Right lobe of liver (tissue), 6 donors: ENCODE results near the gene PRR5L. TPM values are rescaled to one million over a fixed set of nuclear protein-coding genes. Genes with fewer than 3 reads are reported as not detected.

Experiments used
- ATAC-seq, 4 donors: fragments of 200-7000 bp; cut with Tn5 transposase; one replicate each; pipeline ENCODE4 v1.9.1; 2020; ENCODE audit warnings: mild to moderate bottlenecking in 4 of 4, moderate library complexity in 4 of 4
- DNase-seq, 3 donors: peaks; one replicate each; pipeline ENCODE4 v3.0.0-alpha.2; 2020
- H3K27ac ChIP-seq, 3 donors: fragments of 200-600 bp; one replicate each; pipeline ENCODE4 v1.8.0; 2022
- H3K27me3 ChIP-seq, 2 donors: fragments of 200-600 bp; one replicate each; pipeline ENCODE4 v1.8.0; 2022
- H3K36me3 ChIP-seq, 4 donors: fragments of 200-600 bp; sonication (generic) in 1 of 4; one replicate each; pipeline versions ENCODE4 v1.5.1 to v1.8.0; 2017 to 2022; ENCODE audit warnings: control low read depth in 1 of 4
- H3K4me1 ChIP-seq, 4 donors: fragments of 200-600 bp; sonication (generic) in 1 of 4; one replicate each; pipeline versions ENCODE4 v1.5.1 to v1.8.0; 2017 to 2022; ENCODE audit warnings: control low read depth in 1 of 4
- H3K4me3 ChIP-seq, 3 donors: fragments of 200-600 bp; one replicate each; pipeline ENCODE4 v1.8.0; 2022
- H3K9me3 ChIP-seq, 4 donors: fragments of 200-600 bp; sonication (generic) in 1 of 4; one replicate each; pipeline versions ENCODE4 v1.5.1 to v1.8.0; 2017 to 2022; ENCODE audit warnings: control low read depth in 1 of 4
- POLR2A ChIP-seq: fragments of 450-650 bp; IDR thresholded peaks from one replicate; pipeline ENCODE4 v1.6.1; 2017; ENCODE audit warnings: antibody characterized with exemption, mild to moderate bottlenecking
- WGBS: methylation state at CpG from one replicate; pipeline ENCODE4 v1.1.6; 2018; ENCODE audit warnings: low coverage, low lambda C conversion rate; ENCODE audit not compliant: insufficient coverage; ENCODE audit errors: missing lambda C conversion rate; 5-methylcytosine and 5-hydroxymethylcytosine counted together
- intact Hi-C, 2 donors: fragments of 100-400 bp; cut with DNase I; formaldehyde crosslinking; loops; one replicate each; pipeline versions ENCODE4 v1.11.2 to v1.14.1; 2022
- total RNA-seq, 6 experiments: library from RNA; depleted of rRNA in 2 of 6; stranded (reverse); fragments of >200 nt in 2 of 6; fragmentation: NEBNext Ultra II Directional in 3 of 6; extraction: Animal tissue kit (Norgen Biotek cat#: 25700) in 3 of 6; gene quantifications; one replicate each; pipeline versions ENCODE4 v1.1.0 to v1.2.4, GENCODE V29; 2016 to 2023
- TF ChIP-seq, protein P1 (sequence below), 4 donors: fragments of 200-600 bp in 3 of 4; fragments of 450-650 bp in 1 of 4; IDR thresholded peaks; one replicate each; pipeline versions ENCODE4 v1.5.1 to v1.8.0; 2016 to 2022; ENCODE audit warnings: antibody characterized with exemption in 4 of 4, mild to moderate bottlenecking in 2 of 4
- donor health status: DM: no; HTN: yes; CAD: no.
- donor health status: DM: no; HTN: no; CAD: no.
- donor health status: DM: no; HTN: no; CAD: no.
- donor health status: DM: no; HTN: yes; CAD: no.
- donor health status: DM: no; HTN: yes; CAD: no.

PRR5L gene
- total RNA-seq, 6 experiments from 2014 or later: 2.2 to 4.5 (median 2.3) TPM

DNA sequence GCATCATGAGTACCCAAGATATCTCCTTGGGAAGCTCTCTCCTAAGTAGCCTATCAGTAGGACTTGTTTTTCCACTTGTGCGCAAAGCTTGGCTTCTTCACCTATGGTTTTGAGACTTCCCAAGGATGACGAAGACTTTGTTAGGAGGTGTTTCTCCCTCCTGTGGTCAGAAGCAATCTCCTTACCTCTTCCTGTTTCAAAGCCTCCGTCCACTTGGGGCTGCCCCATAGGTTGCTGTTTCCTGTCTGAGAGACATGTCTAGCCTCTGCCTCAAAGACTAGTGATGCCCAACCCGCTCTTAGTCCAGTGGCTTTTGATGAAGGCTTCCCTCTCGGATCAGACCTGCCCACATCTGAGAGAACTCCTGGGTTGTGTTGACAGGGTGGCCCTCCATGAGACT is 121.1 kb downstream of the PRR5L start:
- ATAC-seq: peak in 1 of 4 donors; percentile 26
- no peak overlapping the region for H3K27ac ChIP-seq

DNA sequence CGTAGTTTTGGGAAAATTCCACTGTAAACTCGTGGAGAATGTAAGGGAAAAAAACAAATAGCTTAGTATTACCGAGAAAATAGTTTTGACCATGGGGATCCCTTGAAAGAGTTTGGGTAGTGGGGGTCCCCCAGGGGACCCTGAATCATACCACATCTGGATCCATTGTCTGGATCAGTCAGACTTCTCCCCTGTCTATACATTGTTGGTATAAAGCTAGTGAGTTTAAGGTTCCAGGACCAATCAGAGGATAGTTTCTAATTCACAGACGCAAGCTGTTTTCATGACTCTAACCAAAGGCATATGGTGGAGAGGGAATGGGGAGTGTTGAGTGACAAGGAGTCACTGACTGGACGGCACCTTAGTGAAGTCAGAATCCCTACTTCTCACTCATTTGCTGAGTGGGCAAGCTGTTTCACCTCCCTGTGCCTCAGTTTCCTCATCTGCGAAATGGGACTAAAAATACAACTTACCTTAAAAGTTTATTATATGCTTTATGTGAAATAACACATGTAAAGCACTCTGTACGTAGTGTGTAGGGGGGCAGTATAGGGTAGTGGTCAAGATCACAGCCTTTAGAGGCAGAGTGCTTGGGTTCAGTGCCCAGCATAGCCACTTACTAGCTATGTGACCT is 123.8 kb downstream of the PRR5L start:
- H3K9me3 ChIP-seq: no peaks in the 10 kb centered on the region
- intact Hi-C loops: no loop called here
- peaks cover 0 to 8% (median 0%) of the 10 kb centered on the region in 4 donors for H3K4me1 ChIP-seq
- H3K27me3 ChIP-seq: no peaks in the 10 kb centered on the region
- no peak for ATAC-seq
- H3K27ac ChIP-seq: no peak overlapping the region
- no peak for DNase-seq
- no peaks in the 10 kb centered on the region for H3K36me3 ChIP-seq
- no peak overlapping the region for H3K4me3 ChIP-seq
- TF ChIP-seq, protein P1, sequence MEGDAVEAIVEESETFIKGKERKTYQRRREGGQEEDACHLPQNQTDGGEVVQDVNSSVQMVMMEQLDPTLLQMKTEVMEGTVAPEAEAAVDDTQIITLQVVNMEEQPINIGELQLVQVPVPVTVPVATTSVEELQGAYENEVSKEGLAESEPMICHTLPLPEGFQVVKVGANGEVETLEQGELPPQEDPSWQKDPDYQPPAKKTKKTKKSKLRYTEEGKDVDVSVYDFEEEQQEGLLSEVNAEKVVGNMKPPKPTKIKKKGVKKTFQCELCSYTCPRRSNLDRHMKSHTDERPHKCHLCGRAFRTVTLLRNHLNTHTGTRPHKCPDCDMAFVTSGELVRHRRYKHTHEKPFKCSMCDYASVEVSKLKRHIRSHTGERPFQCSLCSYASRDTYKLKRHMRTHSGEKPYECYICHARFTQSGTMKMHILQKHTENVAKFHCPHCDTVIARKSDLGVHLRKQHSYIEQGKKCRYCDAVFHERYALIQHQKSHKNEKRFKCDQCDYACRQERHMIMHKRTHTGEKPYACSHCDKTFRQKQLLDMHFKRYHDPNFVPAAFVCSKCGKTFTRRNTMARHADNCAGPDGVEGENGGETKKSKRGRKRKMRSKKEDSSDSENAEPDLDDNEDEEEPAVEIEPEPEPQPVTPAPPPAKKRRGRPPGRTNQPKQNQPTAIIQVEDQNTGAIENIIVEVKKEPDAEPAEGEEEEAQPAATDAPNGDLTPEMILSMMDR (IDR thresholded peaks at IDR 0.05): no peak
- TF ChIP-seq POLR2A: no peak
- WGBS: 74% methylated on average over 7 of the region's 7 CpGs

More for the DNA sequence above, 121.1 kb downstream of the PRR5L start:
- WGBS: 32% methylated on average over 5 of the region's 5 CpGs
- intact Hi-C loops: no loop called here
- H3K36me3 ChIP-seq: no peaks in the 10 kb centered on the region
- no peaks in the 10 kb centered on the region for H3K9me3 ChIP-seq
- no peak overlapping the region for H3K4me3 ChIP-seq
- H3K27me3 ChIP-seq: no peaks in the 10 kb centered on the region
- no peak for DNase-seq
- peaks cover 0 to 10% (median 0%) of the 10 kb centered on the region in 4 donors for H3K4me1 ChIP-seq
- TF ChIP-seq, protein P1 (IDR thresholded peaks at IDR 0.05): no peak
- no peak for TF ChIP-seq POLR2A

DNA sequence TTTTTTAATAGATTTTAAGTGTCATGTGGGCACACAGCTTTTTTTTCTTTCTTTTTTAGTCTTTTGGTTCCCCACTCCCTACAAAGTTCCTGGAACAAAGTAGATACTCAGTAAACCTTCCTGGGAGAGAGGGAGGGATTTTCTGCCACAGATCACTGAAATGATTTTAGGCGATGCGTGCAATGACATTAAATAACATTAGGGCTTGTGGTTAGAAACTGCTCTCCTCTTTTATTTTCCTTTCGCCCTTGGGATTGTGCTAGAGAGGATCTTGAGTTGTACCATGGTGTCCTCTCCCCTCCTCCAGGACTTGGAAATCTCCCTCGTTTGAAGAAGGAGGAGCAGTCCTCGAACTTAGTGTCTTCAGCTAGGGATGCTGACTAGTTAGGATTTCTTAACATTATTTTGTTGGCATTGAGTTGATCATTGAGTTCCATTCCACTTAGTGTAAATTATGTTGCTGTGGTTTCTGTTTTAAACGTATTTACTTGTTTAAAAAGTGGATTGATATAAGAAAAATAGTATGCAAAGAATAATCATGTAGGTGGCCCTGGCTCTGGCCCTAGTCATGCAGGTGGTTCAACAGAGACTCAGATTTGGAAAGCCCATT is 125.6 kb downstream of the PRR5L start:
- Histone ChIP-seq H3K36me3 (no peaks in the 10 kb centered on the region), H3K4me3 (no peak overlapping the region), H3K9me3 (no peaks in the 10 kb centered on the region), H3K27me3 (no peaks in the 10 kb centered on the region), H3K4me1 (peaks cover 0 to 8% (median 0%) of the 10 kb centered on the region in 4 donors), H3K27ac (no peak overlapping the region)
- TF ChIP-seq, protein P1 (IDR thresholded peaks at IDR 0.05): no peak
- no peak for TF ChIP-seq POLR2A
- DNase-seq (no peak), ATAC-seq (no peak)
- intact Hi-C loops: no loop called here
- 44% methylated on average over 5 of the region's 6 CpGs for WGBS

DNA sequence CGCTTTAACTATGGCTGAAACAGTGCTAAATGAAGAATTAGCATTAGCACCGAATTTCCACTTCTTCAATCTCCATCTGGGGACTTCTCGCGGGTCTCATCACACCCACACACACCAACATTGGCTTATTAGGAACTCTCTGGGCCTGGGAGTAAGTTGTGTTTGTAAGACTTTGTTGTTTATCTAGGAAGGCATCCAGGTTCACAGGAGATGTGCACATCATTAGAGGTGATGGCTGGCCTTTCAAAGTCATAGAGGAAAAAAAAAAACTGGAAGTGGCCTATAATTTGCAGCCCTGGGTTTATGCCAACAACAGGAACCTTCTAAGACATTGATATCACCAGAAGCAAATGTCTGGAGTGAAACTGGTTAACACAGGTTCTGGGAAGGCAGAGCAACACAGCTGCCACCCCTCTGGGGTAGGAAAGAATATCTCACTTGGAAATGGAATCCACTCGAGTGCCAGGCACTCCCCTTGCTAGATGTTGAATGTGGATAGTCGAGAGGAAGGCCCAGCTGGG is 129.5 kb downstream of the PRR5L start:
- H3K27ac ChIP-seq: no peak overlapping the region
- H3K4me1 ChIP-seq: peaks cover 0 to 8% (median 0%) of the 10 kb centered on the region in 4 donors
- no peak for DNase-seq
- TF ChIP-seq POLR2A: no peak
- TF ChIP-seq, protein P1 (IDR thresholded peaks at IDR 0.05): no peak
- peak in 1 of 4 donors; percentile 15 for ATAC-seq
- H3K4me3 ChIP-seq: no peak overlapping the region
- no peaks in the 10 kb centered on the region for H3K27me3 ChIP-seq
- H3K9me3 ChIP-seq: no peaks in the 10 kb centered on the region
- H3K36me3 ChIP-seq: no peaks in the 10 kb centered on the region
- intact Hi-C loops: no loop called here
- WGBS: 57% methylated on average over 4 of the region's 6 CpGs
